GM21619 (cell line): ENCODE measurements around the gene CTNNA1.

ENCODE experiments used
- ATAC-seq: cut with Tn5 transposase; IDR thresholded peaks from one replicate; pipeline ENCODE4 v1.9.1; 2021; ENCODE audit not compliant: unreplicated experiment

Gene CTNNA1

DNA sequence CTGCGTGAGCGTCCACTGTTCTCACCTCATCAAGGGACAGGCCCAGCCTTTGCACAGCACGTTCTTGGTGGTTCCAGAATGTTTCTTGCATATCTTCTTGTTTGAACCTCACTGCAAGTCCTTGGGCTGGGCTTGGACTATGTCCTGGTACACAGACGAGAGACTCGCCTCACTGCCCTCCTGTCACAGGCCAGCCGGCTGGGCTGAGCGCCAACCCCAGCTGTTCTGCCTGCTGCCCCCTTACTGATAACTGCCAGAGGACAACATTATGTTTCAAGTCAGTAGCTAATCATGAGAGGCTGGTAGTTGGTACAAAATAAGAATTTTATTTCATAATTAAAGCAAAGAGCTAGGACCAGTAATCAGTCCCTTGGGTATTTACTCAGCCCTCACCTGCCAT lies 174.8 kb downstream of the CTNNA1 start:
- no peak for ATAC-seq

DNA sequence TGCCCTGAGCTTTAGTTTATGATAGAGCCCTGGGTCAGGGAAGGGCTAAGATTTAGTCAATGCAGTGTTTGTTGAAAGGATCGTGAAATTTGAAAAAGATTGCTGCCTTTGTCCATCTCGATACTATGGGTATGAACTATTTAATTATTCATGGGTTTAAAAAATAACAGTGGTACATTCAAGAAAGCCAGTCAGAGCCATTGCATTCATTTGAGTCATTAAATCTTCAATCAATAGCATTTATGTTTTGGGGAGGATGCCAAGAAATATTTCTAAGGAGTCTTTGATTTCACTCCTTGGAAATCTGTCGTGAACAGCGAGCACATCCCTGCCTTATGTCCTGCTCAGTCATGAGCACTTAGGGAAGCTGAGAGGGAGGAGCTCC lies 176.3 kb downstream of the CTNNA1 start:
- ATAC-seq, result no peak

DNA sequence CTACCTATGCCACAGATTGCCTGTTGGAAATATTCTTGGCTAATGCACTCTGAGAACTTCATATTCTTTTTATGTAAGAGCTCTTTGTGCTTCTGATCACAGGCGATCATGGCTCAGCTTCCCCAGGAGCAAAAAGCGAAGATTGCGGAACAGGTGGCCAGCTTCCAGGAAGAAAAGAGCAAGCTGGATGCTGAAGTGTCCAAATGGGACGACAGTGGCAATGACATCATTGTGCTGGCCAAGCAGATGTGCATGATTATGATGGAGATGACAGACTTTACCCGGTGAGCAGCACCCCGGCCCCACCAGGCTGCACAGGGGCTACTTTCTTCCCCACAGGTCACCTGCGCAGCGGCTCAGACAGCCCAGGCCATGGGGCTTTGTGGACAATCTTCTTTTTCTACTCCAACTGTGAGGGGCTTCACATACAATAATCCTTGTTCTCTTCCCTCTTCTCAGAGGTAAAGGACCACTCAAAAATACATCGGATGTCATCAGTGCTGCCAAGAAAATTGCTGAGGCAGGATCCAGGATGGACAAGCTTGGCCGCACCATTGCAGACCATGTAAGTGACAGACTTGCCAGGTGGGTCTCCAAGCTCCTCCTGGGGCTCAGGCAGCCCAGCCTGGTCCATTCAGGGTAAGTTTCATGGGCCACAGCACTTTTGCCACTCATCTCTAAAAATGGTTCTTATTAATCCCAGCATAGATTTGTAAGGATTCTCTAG lies 177.3 kb downstream of the CTNNA1 start:
- ATAC-seq, result no peak

DNA sequence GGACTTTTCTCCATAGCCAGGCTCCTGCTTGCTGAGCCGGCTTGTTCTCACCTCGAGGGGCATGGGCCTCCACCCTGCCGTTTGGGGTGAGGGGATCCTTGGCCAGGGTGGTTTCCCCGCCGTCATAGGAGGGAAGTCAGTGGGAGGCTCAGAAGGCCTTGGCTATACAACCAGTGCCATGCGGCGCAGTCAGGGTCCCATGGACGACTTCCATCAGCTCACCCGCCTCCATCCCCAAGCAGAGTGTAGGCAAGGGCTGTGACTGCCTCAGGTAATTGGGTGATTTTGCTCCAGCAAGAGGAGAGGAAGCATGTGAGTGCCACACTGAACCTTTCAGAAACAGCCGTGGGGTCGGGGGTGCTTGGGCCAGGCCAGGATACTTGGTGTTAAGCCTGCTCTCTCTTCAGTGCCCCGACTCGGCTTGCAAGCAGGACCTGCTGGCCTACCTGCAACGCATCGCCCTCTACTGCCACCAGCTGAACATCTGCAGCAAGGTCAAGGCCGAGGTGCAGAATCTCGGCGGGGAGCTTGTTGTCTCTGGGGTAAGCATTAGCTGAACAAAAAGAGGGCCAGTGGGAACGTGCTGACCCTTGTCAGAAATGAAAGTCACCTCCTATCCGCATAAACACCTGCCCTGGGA lies 179.1 kb downstream of the CTNNA1 start:
- no peak for ATAC-seq

DNA sequence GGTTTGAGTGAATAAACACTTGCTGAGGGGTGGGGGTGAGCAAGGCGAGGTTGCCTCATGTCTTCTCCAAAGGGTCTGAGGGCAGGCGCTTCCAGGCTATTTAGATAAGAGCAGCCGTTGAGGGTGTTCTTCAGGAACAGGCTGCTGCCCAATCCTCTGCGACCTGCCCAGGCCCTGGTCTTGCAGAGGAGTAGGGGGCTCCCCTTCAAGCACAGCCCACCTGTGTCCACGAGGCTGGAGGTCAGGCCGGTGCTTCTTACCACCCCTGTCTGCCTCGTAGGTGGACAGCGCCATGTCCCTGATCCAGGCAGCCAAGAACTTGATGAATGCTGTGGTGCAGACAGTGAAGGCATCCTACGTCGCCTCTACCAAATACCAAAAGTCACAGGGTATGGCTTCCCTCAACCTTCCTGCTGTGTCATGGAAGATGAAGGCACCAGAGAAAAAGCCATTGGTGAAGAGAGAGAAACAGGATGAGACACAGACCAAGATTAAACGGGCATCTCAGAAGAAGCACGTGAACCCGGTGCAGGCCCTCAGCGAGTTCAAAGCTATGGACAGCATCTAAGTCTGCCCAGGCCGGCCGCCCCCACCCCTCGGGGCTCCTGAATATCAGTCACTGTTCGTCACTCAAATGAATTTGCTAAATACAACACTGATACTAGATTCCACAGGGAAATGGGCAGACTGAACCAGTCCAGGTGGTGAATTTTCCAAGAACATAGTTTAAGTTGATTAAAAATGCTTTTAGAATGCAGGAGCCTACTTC lies 180.5 kb downstream of the CTNNA1 start:
- no peak for ATAC-seq

DNA sequence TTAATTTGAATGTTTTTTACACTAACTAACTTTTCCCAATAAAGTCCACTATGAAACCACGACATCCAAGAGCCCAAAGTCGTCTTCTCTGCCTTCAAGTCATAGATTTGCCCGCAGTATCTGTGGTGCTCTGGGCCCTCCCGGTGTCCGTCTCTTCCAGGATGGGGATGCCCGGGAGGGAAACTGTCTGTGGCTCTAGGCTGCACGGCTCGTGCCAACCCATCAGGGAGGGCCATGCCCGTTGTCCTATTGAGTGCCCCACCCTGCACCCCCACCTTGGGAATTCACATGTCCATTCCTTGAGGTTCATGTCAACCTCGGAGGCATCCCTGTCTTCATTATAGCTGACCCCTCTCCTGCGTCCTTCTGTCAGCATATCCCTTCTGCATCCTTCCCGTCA lies 181.7 kb downstream of the CTNNA1 start:
- ATAC-seq, result no peak

DNA sequence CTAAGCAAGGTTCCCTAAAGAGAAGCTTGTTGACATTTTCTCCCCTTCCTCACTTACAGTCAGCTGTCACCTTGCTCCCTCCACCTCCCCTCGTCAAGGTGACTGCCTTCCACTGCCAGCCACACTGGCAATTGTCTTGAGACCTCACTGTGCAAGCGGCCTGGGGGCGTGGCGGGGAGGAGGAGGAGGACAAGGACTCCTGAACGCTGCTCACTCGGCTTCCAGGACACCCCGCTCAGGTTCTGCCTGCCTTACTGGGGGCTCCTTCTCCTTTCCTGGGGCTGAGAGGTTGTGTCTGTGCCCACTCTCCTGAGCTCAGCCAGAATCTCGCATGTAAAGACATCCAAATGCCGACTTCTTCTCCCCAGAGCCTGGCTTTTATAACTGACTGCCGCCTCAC lies 182.2 kb downstream of the CTNNA1 start:
- no peak for ATAC-seq

DNA sequence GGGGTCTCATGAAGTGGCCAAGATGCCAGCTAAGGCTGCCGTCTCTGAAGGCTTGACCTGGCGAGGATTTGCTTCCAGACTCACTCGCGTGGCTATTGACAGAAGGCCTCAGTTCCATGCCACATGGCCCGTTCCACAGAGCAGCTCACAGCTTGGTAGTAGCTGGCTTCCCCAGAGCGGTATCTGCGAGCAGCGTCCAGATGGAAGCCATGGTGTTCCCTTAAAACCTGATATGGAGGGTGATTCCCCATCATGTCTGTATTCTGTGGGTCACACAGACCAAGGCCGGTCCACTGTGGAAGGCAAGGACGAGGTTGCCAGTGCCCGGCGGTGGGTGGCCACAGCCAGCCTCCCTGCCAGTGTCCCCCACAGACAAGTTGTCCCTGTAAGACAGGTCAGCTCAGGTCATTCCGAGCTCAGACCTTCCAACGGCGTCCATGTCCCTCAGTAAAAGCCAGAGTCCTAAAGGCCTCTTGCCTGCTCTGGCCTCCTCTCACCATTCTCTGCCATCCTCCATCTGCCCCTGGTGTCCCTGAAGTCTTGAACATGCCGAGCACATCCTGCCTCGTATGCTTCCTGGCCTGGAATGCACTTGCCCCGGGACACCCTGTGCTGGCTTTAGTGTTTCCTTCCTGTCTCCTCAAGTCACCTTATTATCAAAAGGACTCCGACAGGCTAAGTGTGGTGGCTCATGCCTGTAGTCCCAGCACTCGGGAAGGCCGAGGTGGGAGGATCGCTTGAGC lies 183.2 kb downstream of the CTNNA1 start:
- ATAC-seq, result no peak

DNA sequence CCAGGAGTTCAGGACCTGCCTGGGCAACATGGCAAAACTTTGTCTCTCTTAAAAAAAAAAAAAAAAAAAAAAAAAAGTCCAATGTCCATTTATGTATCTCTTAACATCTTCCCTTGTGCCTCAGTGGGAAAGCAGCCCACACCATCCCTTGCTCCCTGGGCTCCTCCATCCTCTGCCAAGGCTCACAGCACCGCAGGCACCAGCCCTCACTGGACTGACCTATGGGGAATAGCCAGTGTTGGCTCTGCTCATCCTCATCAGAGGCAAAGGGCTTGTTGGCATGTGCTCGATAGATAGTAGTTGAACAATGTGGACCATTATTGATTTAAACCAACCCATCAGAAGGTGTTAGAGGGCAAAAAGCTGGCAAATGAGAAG lies 183.7 kb downstream of the CTNNA1 start:
- no peak for ATAC-seq

DNA sequence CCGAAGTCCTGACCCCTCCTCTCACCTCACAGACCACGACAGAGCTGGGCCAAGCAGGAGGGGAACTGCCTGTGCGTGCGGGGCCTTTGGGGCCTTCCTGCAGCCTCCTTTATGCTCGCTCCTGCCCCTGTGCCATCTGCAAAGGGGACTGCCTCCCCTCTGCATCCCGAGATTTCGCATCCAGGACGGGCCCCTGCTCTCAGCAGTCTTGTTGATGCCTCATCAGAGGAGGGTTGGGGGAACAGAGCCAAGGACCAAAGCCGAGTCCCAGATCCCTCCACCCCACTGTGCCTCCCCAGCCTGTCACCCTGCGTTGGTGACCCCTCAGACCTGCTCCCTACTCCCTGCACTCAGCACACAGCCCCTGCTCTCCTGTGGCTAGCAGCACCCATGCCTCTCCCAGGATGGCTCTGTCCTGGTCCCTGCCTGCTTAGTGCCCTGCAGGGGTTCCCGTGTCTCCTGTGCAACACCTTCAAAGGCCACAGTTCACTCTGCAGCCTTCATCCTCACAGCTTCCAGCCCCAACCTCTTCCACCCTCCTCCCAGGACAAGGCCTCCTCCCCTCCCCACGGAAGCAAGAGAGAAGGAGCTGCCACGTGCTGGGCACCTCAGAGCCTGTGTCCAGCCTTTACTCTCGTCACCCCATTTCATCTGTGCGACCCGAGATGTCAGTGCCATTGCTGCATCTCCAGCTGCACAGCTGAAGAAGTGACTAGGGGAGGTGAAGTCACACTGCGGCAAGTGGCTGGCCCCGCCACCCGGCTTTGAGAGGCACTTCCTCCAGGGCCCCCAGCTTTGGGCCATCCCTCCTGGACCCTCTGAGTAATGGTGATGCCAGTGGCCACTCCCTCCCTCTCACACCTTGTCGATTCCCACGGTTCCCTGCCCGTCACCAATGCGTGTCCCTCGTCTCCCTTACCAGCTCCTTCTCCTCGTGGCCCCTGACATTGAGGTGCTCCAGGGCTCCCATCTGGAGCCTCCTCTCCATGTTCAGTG lies 184.5 kb downstream of the CTNNA1 start:
- ATAC-seq, result no peak

DNA sequence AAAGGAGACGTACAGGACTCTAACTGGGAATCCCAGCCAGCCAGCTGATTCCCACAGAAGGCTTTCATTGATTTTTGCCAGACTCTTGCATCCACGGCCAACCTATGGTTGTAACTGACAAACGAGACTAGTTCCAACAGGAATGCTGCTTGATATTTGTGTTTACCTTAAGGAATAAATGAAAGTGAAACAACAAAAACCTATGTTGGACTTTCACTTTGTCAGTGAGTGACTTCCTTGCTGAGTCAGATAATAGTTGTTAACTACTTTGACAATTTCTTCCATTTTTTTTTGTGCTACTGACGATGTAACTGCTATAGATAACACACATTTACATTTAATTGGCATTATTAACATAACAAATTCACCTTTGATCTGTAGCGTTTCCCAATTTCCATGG lies 185.3 kb downstream of the CTNNA1 start:
- ATAC-seq, result no peak

DNA sequence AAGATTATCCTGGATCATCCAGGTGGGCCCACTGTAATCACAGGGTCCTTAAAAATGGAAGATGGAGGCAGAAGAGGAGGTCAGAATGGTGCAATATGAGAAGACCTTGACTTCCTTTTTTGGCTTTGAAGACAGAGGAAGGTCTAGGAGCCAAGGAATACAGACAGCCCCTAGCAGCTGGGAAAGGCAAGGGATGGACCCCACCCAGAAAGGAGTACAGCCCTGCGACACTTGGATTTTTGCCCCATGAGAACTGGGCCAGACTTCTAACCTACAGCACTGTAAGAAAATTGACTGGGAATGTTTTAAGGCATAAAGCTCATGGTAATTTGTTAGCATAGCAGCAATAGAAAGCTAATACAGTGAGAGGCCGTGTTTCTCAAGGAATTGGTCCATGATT lies 188.8 kb downstream of the CTNNA1 start:
- no peak for ATAC-seq

DNA sequence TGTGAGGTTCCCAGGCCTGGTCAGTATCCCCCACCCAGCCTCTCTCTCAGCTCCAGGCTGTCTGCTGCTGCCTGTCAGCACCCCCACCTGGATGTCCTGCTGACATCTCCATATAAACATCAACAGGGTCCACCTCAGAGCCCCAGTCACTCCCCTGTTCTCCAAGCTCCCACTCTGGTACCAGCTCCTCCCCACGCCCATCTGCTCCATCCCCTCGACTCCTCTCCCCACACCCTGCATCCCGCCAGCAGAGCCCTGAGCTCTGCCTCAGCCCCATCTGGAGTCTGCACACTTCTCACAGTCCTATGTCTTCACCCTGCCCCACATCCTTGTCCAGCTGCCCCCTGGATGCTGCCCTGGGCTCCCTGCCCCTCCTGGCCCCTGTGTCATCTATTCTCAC lies 189.6 kb downstream of the CTNNA1 start:
- no peak for ATAC-seq

DNA sequence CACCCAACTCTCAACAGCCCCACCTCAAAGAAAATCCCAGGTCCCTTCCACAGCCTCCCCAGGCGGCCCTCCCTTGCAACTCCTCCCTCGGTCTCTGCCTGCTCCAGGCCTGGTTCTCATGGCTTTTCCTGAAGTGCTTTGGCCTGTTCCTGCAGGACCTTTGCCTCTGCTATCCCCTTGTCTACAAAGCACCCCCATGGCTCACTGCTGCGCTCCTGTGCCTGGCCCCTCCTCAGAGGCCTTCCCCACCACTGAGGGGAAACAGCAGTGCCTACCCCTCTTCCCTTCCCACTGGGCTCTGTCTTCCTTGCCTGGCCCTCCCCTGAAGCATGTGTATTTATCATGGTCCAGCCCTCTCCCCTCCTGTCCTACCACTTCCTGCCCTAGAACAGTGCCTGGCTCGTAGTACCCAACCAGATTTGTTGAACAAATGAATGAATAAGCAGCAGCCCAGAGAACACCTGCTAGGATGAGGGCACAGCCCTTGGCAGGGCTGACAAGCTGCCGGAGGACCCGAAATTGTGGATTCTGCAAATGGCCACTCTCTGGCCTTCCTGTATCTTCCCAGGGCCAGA lies 190.5 kb downstream of the CTNNA1 start:
- no peak for ATAC-seq

DNA sequence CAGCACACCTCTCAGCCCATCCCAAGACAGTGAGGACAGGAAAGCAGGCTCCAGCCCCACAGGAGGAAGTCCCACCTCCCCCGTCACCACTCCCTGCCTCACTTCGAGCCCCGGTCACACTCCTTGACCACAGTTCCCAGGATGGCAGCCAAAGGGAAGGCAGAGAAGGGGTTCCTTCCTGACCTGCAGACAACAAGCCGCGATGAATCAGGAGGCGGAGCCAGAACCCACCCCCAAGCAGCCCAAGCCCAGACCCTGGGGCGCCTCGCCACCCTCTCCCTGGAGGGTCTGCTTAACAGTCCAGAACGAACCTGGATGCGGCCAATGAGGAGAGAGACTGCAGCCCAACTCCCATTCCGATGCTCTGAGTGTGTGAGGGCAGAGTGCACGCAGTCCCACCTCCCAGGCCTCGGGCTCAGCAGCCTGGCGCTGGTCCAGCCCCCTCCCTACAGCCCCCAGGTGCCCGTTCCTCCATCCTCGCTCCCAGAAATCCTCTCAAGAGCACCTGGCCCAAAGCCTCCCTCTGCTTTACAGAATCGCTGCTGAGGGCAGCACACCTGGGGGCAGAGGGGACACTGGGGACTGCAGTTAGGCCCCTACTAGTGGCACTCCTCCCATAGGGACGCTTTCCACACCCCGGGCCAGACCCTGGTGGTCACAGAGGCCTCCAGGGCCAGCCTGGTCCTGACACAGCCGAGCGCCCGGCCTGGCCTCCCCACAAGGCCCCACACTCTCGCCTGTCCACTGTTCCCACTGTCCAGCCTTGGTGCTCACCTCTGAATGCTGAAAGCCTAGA lies 191.5 kb downstream of the CTNNA1 start:
- no peak for ATAC-seq

DNA sequence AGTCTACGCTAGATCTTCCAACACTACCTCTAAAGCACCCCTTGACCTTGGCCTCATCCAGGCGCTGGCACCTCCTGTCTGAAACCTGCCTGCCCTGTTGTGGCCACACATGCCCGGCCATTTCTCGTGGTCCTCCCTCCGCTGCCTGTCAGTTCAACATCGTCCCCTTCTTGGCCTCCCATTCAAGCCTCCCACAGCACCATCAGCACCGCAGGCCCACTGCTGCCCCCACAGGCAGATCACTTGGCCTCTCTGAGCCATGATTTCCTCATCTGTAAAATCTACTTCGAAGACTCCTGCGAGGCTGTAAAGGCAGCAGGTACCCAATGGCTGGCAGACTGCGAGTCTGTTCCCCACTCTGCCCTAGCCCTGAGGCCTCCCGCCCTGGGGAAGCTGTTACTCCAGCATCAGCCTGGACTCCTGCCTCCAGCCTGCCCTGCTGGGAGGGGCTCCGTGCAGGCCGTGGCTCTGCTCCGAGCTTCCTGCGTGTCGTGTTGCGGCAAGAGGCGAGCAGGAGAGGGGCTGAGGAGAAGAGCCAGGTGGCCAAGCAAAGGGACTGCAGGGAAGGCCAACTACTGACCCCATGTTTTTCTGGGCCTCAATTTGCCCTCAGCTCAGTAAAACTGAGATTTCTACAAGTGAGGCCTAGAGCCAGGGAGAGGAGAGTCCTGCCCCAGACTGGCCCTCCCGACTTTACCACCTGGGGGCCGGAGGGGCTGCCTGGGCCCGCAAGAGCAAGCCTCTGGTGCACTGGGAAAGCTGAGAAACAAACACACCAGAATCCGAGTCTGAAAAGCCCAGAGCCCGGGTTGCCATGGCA lies 192.4 kb downstream of the CTNNA1 start:
- no peak for ATAC-seq

DNA sequence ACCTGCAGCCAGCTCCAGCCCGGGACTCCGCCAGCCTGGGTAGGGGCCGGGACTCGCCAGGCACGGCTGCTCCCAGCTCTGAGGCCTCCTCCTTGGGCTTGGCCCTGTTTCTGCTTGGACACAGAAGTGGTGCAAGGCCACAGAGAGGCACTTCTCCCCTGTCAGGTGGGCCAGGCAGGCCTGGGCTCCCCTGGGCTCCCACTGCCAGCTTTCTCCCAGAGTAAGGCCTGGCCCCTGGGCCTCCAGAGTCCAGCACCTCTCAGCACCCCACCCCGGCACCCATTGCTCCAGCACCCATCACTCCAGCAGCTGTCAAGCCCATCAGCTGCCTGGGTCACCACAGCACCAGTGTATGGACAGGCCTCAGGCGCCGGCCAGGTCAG lies 193.0 kb downstream of the CTNNA1 start:
- ATAC-seq, result no peak

DNA sequence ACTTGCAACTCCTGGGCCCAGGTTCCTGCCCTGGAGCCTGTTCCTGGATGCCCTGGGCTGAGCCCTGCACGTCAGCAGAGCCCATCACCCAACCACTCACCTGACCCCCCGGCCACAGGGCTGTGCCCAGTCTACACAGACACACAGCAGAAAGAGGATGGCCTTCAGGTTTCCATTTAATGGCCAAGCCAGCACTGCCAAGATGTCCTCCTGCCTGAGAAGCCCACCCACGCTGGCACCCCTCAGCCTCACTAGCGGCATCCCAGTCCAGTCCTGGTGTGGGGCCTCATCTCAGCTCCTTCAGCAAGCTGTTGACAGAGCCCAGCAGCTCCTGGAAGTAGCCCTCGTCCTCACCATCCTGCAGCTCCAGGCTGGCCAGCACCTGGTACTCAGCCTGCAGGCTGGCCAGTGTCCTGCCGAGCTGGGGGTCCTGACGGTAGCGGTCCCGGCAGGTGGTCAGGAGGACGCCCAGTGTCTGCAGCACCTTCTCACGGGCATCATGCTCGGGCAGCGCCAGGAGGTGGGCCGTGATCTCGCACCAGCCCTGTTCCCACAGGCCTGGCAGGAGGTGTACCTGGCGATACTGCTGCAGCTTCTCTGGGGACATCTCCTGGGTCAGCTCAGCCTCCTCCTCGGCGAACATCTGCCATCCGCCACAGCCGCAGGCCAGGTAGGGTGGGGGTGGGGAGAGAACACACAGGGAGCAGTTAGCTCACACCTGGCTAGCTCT lies 193.8 kb downstream of the CTNNA1 start:
- no peak for ATAC-seq
